SK-N-SH treated with all-trans-retinoic acid at 6 μM for 48 hours (cell line): ENCODE data around the gene PHKA1.
"Not testable (repeated sequence)": the region's sequence is repeated elsewhere in the genome, so short reads cannot be mapped to it uniquely, and the experiment has no call there.

Experiments used
- ATAC-seq: fragments of 200-7000 bp; cut with Tn5 transposase; 3 replicates; pipeline ENCODE4 v1.9.1; 2020; ENCODE audit warnings: mild to moderate bottlenecking, moderate library complexity
- ARNTL ChIP-seq: fragments of 450-650 bp; formaldehyde crosslinking; IDR thresholded peaks from 2 replicates; pipeline ENCODE4 v1.5.0; 2020; ENCODE audit warnings: low read depth, mild to moderate bottlenecking, moderate library complexity, borderline replicate concordance
- BACH2 ChIP-seq: fragments of 250-450 bp; sonication (Bioruptor Pico); IDR thresholded peaks from 2 replicates; pipeline ENCODE4 v1.9.0; 2021; ENCODE audit warnings: mild to moderate bottlenecking, borderline replicate concordance
- CREB5 ChIP-seq: fragments of 250-450 bp; sonication (Bioruptor Pico); IDR thresholded peaks from 2 replicates; pipeline ENCODE4 v1.5.1; 2020; ENCODE audit warnings: low read depth, mild to moderate bottlenecking, moderate library complexity
- CSDC2 ChIP-seq: fragments of 250-450 bp; sonication (Bioruptor Pico); IDR thresholded peaks from 2 replicates; pipeline ENCODE4 v1.5.0; 2020; ENCODE audit warnings: mild to moderate bottlenecking, moderate library complexity
- CSRNP3 ChIP-seq: fragments of 250-450 bp; sonication (Bioruptor Pico); IDR thresholded peaks from 2 replicates; pipeline ENCODE4 v1.5.1; 2021; ENCODE audit warnings: mild to moderate bottlenecking, moderate library complexity
- ESRRG ChIP-seq: fragments of 250-450 bp; sonication (Bioruptor Pico); IDR thresholded peaks from 2 replicates; pipeline ENCODE4 v1.6.1; 2021; ENCODE audit warnings: mild to moderate bottlenecking
- GLIS3 ChIP-seq: fragments of 250-450 bp; sonication (Bioruptor Pico); IDR thresholded peaks from 2 replicates; pipeline ENCODE4 v1.5.0; 2020; ENCODE audit warnings: mild to moderate bottlenecking, moderate library complexity
- OSR1 ChIP-seq: fragments of 250-450 bp; sonication (Bioruptor Pico); IDR thresholded peaks from 2 replicates; pipeline ENCODE4 v1.8.0; 2022; ENCODE audit warnings: moderate library complexity, mild to moderate bottlenecking, inconsistent platforms
- PATZ1 ChIP-seq: fragments of 250-450 bp; sonication (Bioruptor Pico); IDR thresholded peaks from 2 replicates; pipeline ENCODE4 v1.8.0; 2020; ENCODE audit warnings: mild to moderate bottlenecking, moderate library complexity, borderline replicate concordance
- POU6F1 ChIP-seq: fragments of 250-450 bp; sonication (Bioruptor Pico); IDR thresholded peaks from 2 replicates; pipeline ENCODE4 v1.8.0; 2021; ENCODE audit warnings: low read depth, mild to moderate bottlenecking, moderate library complexity, borderline replicate concordance
- PPARA ChIP-seq: fragments of 250-450 bp; sonication (Bioruptor Pico); IDR thresholded peaks from 2 replicates; pipeline ENCODE4 v1.5.0; 2020; ENCODE audit warnings: mild to moderate bottlenecking, borderline replicate concordance
- RARB ChIP-seq: fragments of 250-450 bp; sonication (Bioruptor Pico); IDR thresholded peaks from 2 replicates; pipeline ENCODE4 v1.8.0; 2021; ENCODE audit warnings: mild to moderate bottlenecking, moderate library complexity
- SNAI2 ChIP-seq: fragments of 250-450 bp; sonication (Bioruptor Pico); IDR thresholded peaks from 2 replicates; pipeline ENCODE4 v1.5.0; 2020; ENCODE audit warnings: mild to moderate bottlenecking, moderate library complexity
- TCF4 ChIP-seq: fragments of 250-450 bp; sonication (Bioruptor Pico); IDR thresholded peaks from 2 replicates; pipeline ENCODE4 v1.8.0; 2021; ENCODE audit warnings: mild to moderate bottlenecking, moderate library complexity, borderline replicate concordance
- TOX ChIP-seq: fragments of 250-450 bp; sonication (Bioruptor Pico); IDR thresholded peaks from 2 replicates; pipeline ENCODE4 v1.8.0; 2021; ENCODE audit warnings: mild to moderate bottlenecking, moderate library complexity, borderline replicate concordance
- ZC3H10 ChIP-seq: fragments of 250-450 bp; sonication (Bioruptor Pico); IDR thresholded peaks from 2 replicates; pipeline ENCODE4 v1.5.1; 2021; ENCODE audit warnings: mild to moderate bottlenecking, moderate library complexity
- ZFP3 ChIP-seq: fragments of 250-450 bp; sonication (Bioruptor Pico); IDR thresholded peaks from 2 replicates; pipeline ENCODE4 v1.5.0; 2020; ENCODE audit warnings: mild to moderate bottlenecking, moderate library complexity
- ZNF565 ChIP-seq: fragments of 450-650 bp; formaldehyde crosslinking; conservative IDR thresholded peaks from 2 replicates; pipeline ENCODE4 v1.5.0; 2020; ENCODE audit warnings: low read depth, mild to moderate bottlenecking, moderate library complexity
- ZNF70 ChIP-seq: fragments of 450-650 bp; formaldehyde crosslinking; IDR thresholded peaks from 2 replicates; pipeline ENCODE4 v1.5.0; 2020; ENCODE audit warnings: mild to moderate bottlenecking, moderate library complexity
- ZNF8 ChIP-seq: fragments of 450-650 bp; formaldehyde crosslinking; IDR thresholded peaks from 2 replicates; pipeline ENCODE4 v1.5.0; 2020; ENCODE audit warnings: mild to moderate bottlenecking, moderate library complexity

The PHKA1 gene

GRCh38 chrX:72713599-72714477, at the start of gene PHKA1:
Gene PHKA1 (minus strand): TSS chrX:72714306. CDS start chrX:72713880, 426 bp downstream.
- peak; percentile 82 for ATAC-seq

GRCh38 chrX:72760454-72760853, 46.3 kb upstream of the PHKA1 start:
- ATAC-seq, result not testable (repeated sequence)

DNA sequence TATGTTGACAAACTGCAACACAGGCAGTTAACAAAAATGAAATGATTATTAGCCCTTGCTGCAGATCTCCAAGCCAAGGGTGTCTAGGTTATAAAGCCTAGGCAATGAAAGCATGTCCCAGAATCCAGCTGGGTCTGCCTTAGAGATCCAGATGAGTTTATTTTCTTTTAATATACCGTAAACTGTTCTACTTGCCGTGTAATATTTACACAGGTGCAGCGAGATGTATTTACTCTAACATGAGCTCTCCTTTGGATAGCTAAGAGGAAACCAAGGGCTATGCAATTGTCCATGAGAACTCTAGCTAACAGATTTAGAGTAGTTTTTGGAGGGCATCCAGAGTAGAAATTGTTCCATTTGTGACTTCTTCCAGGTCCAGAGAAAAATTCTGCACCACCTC, 34.4 kb upstream of the PHKA1 start:
- not testable (repeated sequence) for ATAC-seq

GRCh38 chrX:72745546-72745945, 31.4 kb upstream of the PHKA1 start:
- peak; percentile 53; the same call in 2 of the 3 replicates for ATAC-seq

DNA sequence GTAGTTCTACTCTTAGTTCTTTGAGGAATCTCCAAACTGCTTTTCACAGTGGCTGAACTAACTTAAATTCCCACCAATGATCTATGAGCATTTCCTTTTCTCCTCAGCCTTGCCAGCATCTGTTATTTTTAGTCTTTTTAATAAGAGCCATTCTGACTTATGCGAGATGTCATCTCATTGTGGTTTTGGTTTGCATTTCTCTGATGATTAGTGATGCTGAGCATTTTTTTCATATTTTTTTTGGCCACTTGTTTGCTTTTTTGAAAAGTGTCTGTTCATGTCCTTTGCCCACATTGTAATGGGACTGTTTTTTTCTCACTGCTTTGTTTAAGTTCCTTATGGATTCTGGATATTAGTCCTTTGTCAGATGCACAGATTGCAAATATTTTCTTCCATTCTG, 21.5 kb upstream of the PHKA1 start:
- ATAC-seq, result no peak
- TF ChIP-seq TCF4 (no peak), OSR1 (CRISPR knock-in tag) (no peak), ESRRG (no peak), ZNF70 (CRISPR knock-in tag) (no peak), CSDC2 (CRISPR knock-in tag) (no peak), POU6F1 (no peak), RARB (no peak), PPARA (no peak), BACH2 (CRISPR knock-in tag) (no peak)

- not testable (repeated sequence) for ATAC-seq
Observed at GRCh38 chrX:72733636-72734035, 19.5 kb upstream of the PHKA1 start.

- TF ChIP-seq ZNF70 (CRISPR knock-in tag), result no peak
- TF ChIP-seq CREB5 (CRISPR knock-in tag), result no peak
- TF ChIP-seq CSRNP3 (CRISPR knock-in tag), result no peak
- TF ChIP-seq RARB, result no peak
- TF ChIP-seq ZNF565 (CRISPR knock-in tag), result no peak
- TF ChIP-seq TCF4, result no peak
- TF ChIP-seq ARNTL, result no peak
- no peak for TF ChIP-seq ZC3H10 (CRISPR knock-in tag)
- no peak for ATAC-seq
Observed at GRCh38 chrX:72727846-72728245, 13.7 kb upstream of the PHKA1 start.

DNA sequence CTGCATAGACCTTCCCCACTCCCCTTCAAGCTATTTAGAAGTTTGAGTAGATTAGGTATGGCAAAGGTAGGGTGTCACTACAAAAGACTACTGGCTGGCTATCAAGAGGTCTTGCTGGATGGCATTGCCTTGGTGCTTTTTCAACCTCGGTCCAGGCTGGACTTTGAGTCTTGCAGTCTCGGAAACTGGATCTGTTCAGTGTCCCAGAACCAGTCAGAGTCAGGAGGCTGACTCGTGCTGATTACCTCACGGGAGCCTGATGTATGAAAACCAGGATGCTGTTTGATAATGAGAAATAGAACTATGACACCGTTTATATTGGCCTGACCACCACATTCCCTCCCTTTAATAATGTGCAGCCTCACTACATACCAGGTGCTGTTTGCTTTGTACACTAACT, 2.7 kb upstream of the PHKA1 start:
- no peak for ATAC-seq
- TF ChIP-seq RARB, result no peak
- no peak for TF ChIP-seq POU6F1
- TF ChIP-seq PATZ1 (CRISPR knock-in tag), result no peak
- TF ChIP-seq CSDC2 (CRISPR knock-in tag), result no peak
- TF ChIP-seq ZFP3 (CRISPR knock-in tag), result no peak
- TF ChIP-seq ZNF565 (CRISPR knock-in tag), result no peak
- TF ChIP-seq GLIS3 (CRISPR knock-in tag), result no peak
- no peak for TF ChIP-seq PPARA
- TF ChIP-seq ZNF70 (CRISPR knock-in tag), result no peak
- TF ChIP-seq TOX (CRISPR knock-in tag), result no peak
- TF ChIP-seq CREB5 (CRISPR knock-in tag), result no peak
- no peak for TF ChIP-seq SNAI2 (CRISPR knock-in tag)
- TF ChIP-seq ZNF8, result no peak
- TF ChIP-seq ESRRG, result no peak
